ENCODE results near the gene REELD1. TPM values are rescaled to one million over a fixed set of nuclear protein-coding genes. Genes with fewer than 3 reads are reported as not detected.

Gene REELD1
- total and polyA plus RNA-seq, 5 donors from 2014 or later = not detected

DNA sequence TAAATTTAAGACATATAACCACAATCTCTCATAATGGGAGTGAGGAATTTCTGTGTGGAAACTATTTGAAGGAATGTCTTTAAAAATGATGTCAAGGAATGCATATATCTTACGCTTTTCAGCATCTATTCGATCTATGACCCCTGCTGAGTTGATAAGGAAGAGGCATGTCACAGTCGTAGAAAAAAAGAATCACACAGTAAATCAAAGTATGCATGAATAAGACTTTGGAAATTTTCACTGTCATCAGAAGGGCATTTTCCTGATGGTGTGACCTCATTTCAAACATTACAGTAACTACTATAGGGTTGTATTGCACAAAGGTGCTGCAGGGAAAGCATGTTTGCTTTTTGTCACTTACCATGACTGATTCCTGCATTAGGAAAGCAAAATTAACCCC, 41.5 kb downstream of the REELD1 start:
- Histone ChIP-seq H3K4me1 (ENCODE audit: control insufficient read depth, insufficient read depth, low read length, poor library complexity, severe bottlenecking) (no peaks in the 10 kb centered on the region), H3K9me3 (ENCODE audit: control insufficient read depth in 2 of 2, low read length in 2 of 2) (no peaks in the 10 kb centered on the region), H3K27ac (ENCODE audit: insufficient read depth, low read length, poor library complexity, severe bottlenecking) (no peak overlapping the region), H3K4me3 (ENCODE audit: low read depth, low read length) (no peak overlapping the region), H3K27me3 (ENCODE audit: control insufficient read depth, insufficient read depth, low read length) (no peaks in the 10 kb centered on the region), H3K36me3 (ENCODE audit: control insufficient read depth, insufficient read depth, low read length) (peaks cover 11% of the 10 kb centered on the region)
- no peaks in the 10 kb centered on the region for H3K27me3 Mint-ChIP-seq
- no peak overlapping the region for H3K27ac Mint-ChIP-seq
- no peaks in the 10 kb centered on the region for H3K4me1 Mint-ChIP-seq
- H3K9me3 Mint-ChIP-seq = peaks cover 0 to 1% (median 0%) of the 10 kb centered on the region in 7 donors
- no peak for DNase-seq
- ATAC-seq (ENCODE audit: low read depth in 2 of 2) = no peak
- H3K36me3 Mint-ChIP-seq = peaks cover 18% of the 10 kb centered on the region
- H3K4me3 Mint-ChIP-seq = no peak overlapping the region

- Histone ChIP-seq H3K4me3 (ENCODE audit: low read depth, low read length) (no peak overlapping the region), H3K27me3 (ENCODE audit: control insufficient read depth, insufficient read depth, low read length) (no peaks in the 10 kb centered on the region), H3K4me1 (ENCODE audit: control insufficient read depth, insufficient read depth, low read length, poor library complexity, severe bottlenecking) (no peaks in the 10 kb centered on the region), H3K27ac (ENCODE audit: insufficient read depth, low read length, poor library complexity, severe bottlenecking) (no peak overlapping the region), H3K36me3 (ENCODE audit: control insufficient read depth, insufficient read depth, low read length) (peaks cover 11% of the 10 kb centered on the region), H3K9me3 (ENCODE audit: control insufficient read depth in 2 of 2, low read length in 2 of 2) (no peaks in the 10 kb centered on the region)
- ATAC-seq (ENCODE audit: low read depth in 2 of 2) = no peak
- DNase-seq = no peak
- H3K27ac Mint-ChIP-seq = no peak overlapping the region
- peaks cover 0 to 1% (median 0%) of the 10 kb centered on the region in 4 donors for H3K4me1 Mint-ChIP-seq
- peaks cover 0 to 1% (median 0%) of the 10 kb centered on the region in 7 donors for H3K9me3 Mint-ChIP-seq
- H3K4me3 Mint-ChIP-seq = no peak overlapping the region
- peaks cover 18% of the 10 kb centered on the region for H3K36me3 Mint-ChIP-seq
- no peaks in the 10 kb centered on the region for H3K27me3 Mint-ChIP-seq
Measured at GRCh38 chr4:146256328-146256727, 42.0 kb downstream of the REELD1 start.

DNA sequence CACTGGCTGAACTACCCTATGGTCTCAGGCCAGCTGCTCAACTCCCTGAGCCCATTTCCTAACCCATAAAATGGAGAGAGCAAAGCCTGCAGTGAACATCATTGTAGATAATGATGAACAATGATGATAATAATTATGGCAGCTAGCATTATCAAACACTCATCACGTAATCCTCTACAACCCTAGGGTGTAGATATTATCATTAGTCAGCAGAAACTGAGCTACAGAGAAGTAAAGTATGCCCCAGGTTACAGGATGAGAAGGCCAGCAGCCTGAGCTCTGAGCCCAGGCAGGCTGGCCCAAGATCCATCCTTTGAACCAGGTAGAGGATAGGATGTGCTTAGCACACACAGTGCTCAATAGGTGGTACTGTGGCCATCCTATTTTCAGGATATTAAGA, 43.2 kb downstream of the REELD1 start:
- H3K27me3 Mint-ChIP-seq = no peaks in the 10 kb centered on the region
- no peak overlapping the region for H3K4me3 Mint-ChIP-seq
- DNase-seq (no peak), ATAC-seq (ENCODE audit: low read depth in 2 of 2) (no peak)
- Histone ChIP-seq H3K9me3 (ENCODE audit: control insufficient read depth in 2 of 2, low read length in 2 of 2) (no peaks in the 10 kb centered on the region), H3K4me1 (ENCODE audit: control insufficient read depth, insufficient read depth, low read length, poor library complexity, severe bottlenecking) (no peaks in the 10 kb centered on the region), H3K36me3 (ENCODE audit: control insufficient read depth, insufficient read depth, low read length) (peaks cover 11% of the 10 kb centered on the region), H3K27ac (ENCODE audit: insufficient read depth, low read length, poor library complexity, severe bottlenecking) (no peak overlapping the region), H3K27me3 (ENCODE audit: control insufficient read depth, insufficient read depth, low read length) (no peaks in the 10 kb centered on the region), H3K4me3 (ENCODE audit: low read depth, low read length) (no peak overlapping the region)
- peaks cover 19% of the 10 kb centered on the region for H3K36me3 Mint-ChIP-seq
- H3K9me3 Mint-ChIP-seq = peaks cover 0 to 1% (median 0%) of the 10 kb centered on the region in 7 donors
- peaks cover 0 to 2% (median 0%) of the 10 kb centered on the region in 4 donors for H3K4me1 Mint-ChIP-seq
- H3K27ac Mint-ChIP-seq = no peak overlapping the region

DNA sequence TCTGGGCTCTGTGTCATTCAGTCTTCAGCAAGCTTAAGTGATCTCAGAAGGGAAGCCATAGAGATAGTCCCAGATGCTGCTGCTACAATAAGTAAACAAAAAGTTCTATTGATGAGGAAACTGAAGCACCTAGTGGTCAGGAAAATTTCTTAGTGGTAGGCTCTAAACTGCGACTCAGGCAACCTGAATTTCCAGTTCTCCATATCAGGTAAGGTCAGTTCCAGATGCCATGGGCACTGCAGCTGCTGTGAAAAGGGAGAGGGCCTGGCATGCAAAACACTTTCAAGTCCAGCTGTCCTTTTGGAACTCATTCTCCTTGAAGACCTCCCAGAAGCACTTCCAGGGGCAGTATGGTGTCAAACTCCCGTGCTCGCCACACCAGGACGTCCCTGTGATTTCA, 46.2 kb downstream of the REELD1 start:
- peaks cover 11% of the 10 kb centered on the region for H3K36me3 ChIP-seq (ENCODE audit: control insufficient read depth, insufficient read depth, low read length)
- Mint-ChIP-seq H3K4me1 (peaks cover 0 to 2% (median 0%) of the 10 kb centered on the region in 4 donors), H3K9me3 (peaks cover 0 to 1% (median 0%) of the 10 kb centered on the region in 7 donors), H3K27ac (no peak overlapping the region), H3K4me3 (no peak overlapping the region), H3K27me3 (no peaks in the 10 kb centered on the region), H3K36me3 (peaks cover 34% of the 10 kb centered on the region)
- no peak overlapping the region for H3K4me3 ChIP-seq (ENCODE audit: low read depth, low read length)
- H3K27me3 ChIP-seq (ENCODE audit: control insufficient read depth, insufficient read depth, low read length) = no peaks in the 10 kb centered on the region
- no peak for ATAC-seq (ENCODE audit: low read depth in 2 of 2)
- no peaks in the 10 kb centered on the region for H3K4me1 ChIP-seq (ENCODE audit: control insufficient read depth, insufficient read depth, low read length, poor library complexity, severe bottlenecking)
- DNase-seq = no peak
- no peak overlapping the region for H3K27ac ChIP-seq (ENCODE audit: insufficient read depth, low read length, poor library complexity, severe bottlenecking)
- H3K9me3 ChIP-seq (ENCODE audit: control insufficient read depth in 2 of 2, low read length in 2 of 2) = no peaks in the 10 kb centered on the region

- Mint-ChIP-seq H3K27ac (no peak overlapping the region), H3K4me3 (no peak overlapping the region), H3K4me1 (peaks cover 0 to 2% (median 0%) of the 10 kb centered on the region in 4 donors), H3K27me3 (no peaks in the 10 kb centered on the region), H3K36me3 (peaks cover 32% of the 10 kb centered on the region), H3K9me3 (peaks cover 0 to 1% (median 0%) of the 10 kb centered on the region in 7 donors)
- ATAC-seq (ENCODE audit: low read depth in 2 of 2) (no peak), DNase-seq (no peak)
- Histone ChIP-seq H3K4me3 (ENCODE audit: low read depth, low read length) (no peak overlapping the region), H3K36me3 (ENCODE audit: control insufficient read depth, insufficient read depth, low read length) (peaks cover 9% of the 10 kb centered on the region), H3K27ac (ENCODE audit: insufficient read depth, low read length, poor library complexity, severe bottlenecking) (no peak overlapping the region), H3K9me3 (ENCODE audit: control insufficient read depth in 2 of 2, low read length in 2 of 2) (no peaks in the 10 kb centered on the region), H3K27me3 (ENCODE audit: control insufficient read depth, insufficient read depth, low read length) (no peaks in the 10 kb centered on the region), H3K4me1 (ENCODE audit: control insufficient read depth, insufficient read depth, low read length, poor library complexity, severe bottlenecking) (no peaks in the 10 kb centered on the region)
Measured at GRCh38 chr4:146261041-146261440, 46.7 kb downstream of the REELD1 start.

- Histone ChIP-seq H3K9me3 (ENCODE audit: control insufficient read depth in 2 of 2, low read length in 2 of 2) (no peaks in the 10 kb centered on the region), H3K4me1 (ENCODE audit: control insufficient read depth, insufficient read depth, low read length, poor library complexity, severe bottlenecking) (no peaks in the 10 kb centered on the region), H3K4me3 (ENCODE audit: low read depth, low read length) (no peak overlapping the region), H3K27ac (ENCODE audit: insufficient read depth, low read length, poor library complexity, severe bottlenecking) (no peak overlapping the region), H3K36me3 (ENCODE audit: control insufficient read depth, insufficient read depth, low read length) (no peaks in the 10 kb centered on the region), H3K27me3 (ENCODE audit: control insufficient read depth, insufficient read depth, low read length) (no peaks in the 10 kb centered on the region)
- ATAC-seq (ENCODE audit: low read depth in 2 of 2) (no peak), DNase-seq (no peak)
- Mint-ChIP-seq H3K36me3 (peaks cover 27% of the 10 kb centered on the region), H3K27me3 (no peaks in the 10 kb centered on the region), H3K4me3 (no peak overlapping the region), H3K4me1 (peaks cover 0 to 2% (median 0%) of the 10 kb centered on the region in 4 donors), H3K27ac (no peak overlapping the region), H3K9me3 (peaks cover 0 to 1% (median 0%) of the 10 kb centered on the region in 7 donors)
Measured at GRCh38 chr4:146263793-146264192, 49.5 kb downstream of the REELD1 start.

DNA sequence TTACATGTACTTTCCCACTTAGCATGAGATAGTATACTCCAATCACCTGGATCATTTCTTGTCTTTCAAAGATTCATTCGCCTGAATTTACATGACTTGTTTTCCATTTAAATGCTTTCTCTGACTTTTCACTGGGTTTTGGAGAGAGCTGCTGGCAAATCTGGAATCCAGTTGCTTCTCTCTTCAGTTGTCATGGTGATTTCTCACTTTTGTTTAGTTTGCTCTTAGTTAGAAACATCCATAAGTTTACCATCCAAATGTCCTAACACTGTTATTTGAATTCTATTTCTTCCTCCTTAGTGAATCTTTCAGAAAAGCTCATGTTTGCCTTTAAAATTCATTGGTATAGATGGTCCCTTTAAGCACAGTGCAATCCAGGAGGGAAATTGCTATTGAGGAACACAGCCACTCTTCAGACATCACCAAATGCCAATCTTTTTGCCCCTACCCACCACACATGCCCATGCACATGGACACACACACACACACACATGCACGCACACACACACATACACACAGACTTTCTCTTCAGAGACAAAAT, 51.7 kb downstream of the REELD1 start:
- ATAC-seq (ENCODE audit: low read depth in 2 of 2) (no peak), DNase-seq (no peak)
- Mint-ChIP-seq H3K27me3 (no peaks in the 10 kb centered on the region), H3K4me1 (peaks cover 0 to 3% (median 1%) of the 10 kb centered on the region in 4 donors), H3K36me3 (peaks cover 30% of the 10 kb centered on the region), H3K27ac (no peak overlapping the region), H3K9me3 (peaks cover 0 to 1% (median 0%) of the 10 kb centered on the region in 7 donors), H3K4me3 (no peak overlapping the region)
- H3K27ac ChIP-seq (ENCODE audit: insufficient read depth, low read length, poor library complexity, severe bottlenecking) = no peak overlapping the region
- no peaks in the 10 kb centered on the region for H3K4me1 ChIP-seq (ENCODE audit: control insufficient read depth, insufficient read depth, low read length, poor library complexity, severe bottlenecking)
- no peaks in the 10 kb centered on the region for H3K9me3 ChIP-seq (ENCODE audit: control insufficient read depth in 2 of 2, low read length in 2 of 2)
- no peak overlapping the region for H3K4me3 ChIP-seq (ENCODE audit: low read depth, low read length)
- H3K36me3 ChIP-seq (ENCODE audit: control insufficient read depth, insufficient read depth, low read length) = no peaks in the 10 kb centered on the region
- H3K27me3 ChIP-seq (ENCODE audit: control insufficient read depth, insufficient read depth, low read length) = no peaks in the 10 kb centered on the region

DNA sequence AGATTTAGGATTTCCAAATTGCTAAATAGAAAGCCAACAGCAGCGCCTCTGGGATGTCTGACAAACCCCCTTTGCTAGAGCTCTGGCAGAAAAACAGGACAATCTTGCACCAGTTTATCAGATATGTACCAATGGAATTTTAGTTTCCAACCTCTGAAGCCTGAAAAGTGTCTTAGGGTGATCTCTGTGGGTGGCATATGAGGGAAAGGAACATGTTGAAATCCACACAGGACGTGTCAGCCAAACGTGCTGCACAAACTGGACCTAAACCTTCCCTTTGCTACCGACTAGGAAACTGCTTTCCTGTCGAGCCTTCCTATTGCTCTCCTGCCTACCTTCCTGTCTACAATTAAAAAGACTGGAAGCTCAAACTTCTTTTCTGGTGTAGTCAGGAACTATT, 53.5 kb downstream of the REELD1 start:
- Mint-ChIP-seq H3K4me1 (peaks cover 0 to 5% (median 0%) of the 10 kb centered on the region in 4 donors), H3K9me3 (peaks cover 0 to 1% (median 0%) of the 10 kb centered on the region in 7 donors), H3K27ac (no peak overlapping the region), H3K27me3 (no peaks in the 10 kb centered on the region), H3K4me3 (no peak overlapping the region), H3K36me3 (peaks cover 33% of the 10 kb centered on the region)
- Histone ChIP-seq H3K4me3 (ENCODE audit: low read depth, low read length) (no peak overlapping the region), H3K4me1 (ENCODE audit: control insufficient read depth, insufficient read depth, low read length, poor library complexity, severe bottlenecking) (no peaks in the 10 kb centered on the region), H3K9me3 (ENCODE audit: control insufficient read depth in 2 of 2, low read length in 2 of 2) (no peaks in the 10 kb centered on the region), H3K27me3 (ENCODE audit: control insufficient read depth, insufficient read depth, low read length) (no peaks in the 10 kb centered on the region), H3K36me3 (ENCODE audit: control insufficient read depth, insufficient read depth, low read length) (no peaks in the 10 kb centered on the region), H3K27ac (ENCODE audit: insufficient read depth, low read length, poor library complexity, severe bottlenecking) (no peak overlapping the region)
- DNase-seq (no peak), ATAC-seq (ENCODE audit: low read depth in 2 of 2) (no peak)

All from CD4-positive, CD25-positive, alpha-beta regulatory T cell (primary cell).